ENCODE measurements around the gene MYO1F.
A peak's percentile ranks its signal among the peaks of the same experiment; 100 is the strongest.
"Not testable (repeated sequence)": the region's sequence is repeated elsewhere in the genome, so short reads cannot be mapped to it uniquely, and the experiment has no call there.

Gene MYO1F

GRCh38 chr19:8564866-8565265 is 12.4 kb downstream of the MYO1F start:
- not testable (repeated sequence) for DNase-seq (ENCODE audit: low spot score)

GRCh38 chr19:8561075-8561764 is 16.0 kb downstream of the MYO1F start:
- no peak for DNase-seq (ENCODE audit: low spot score)

- DNase-seq (ENCODE audit: low spot score), result no peak
These were observed 18.9 kb downstream of the MYO1F start for GRCh38 chr19:8558325-8558724.

- DNase-seq (ENCODE audit: low spot score), result no peak
These were observed 19.5 kb downstream of the MYO1F start for GRCh38 chr19:8557642-8558238.

- DNase-seq (ENCODE audit: low spot score), result not testable (repeated sequence)
These were observed 23.5 kb downstream of the MYO1F start for GRCh38 chr19:8553729-8554128.

- peak; percentile 41 for DNase-seq (ENCODE audit: low spot score)
These were observed 24.4 kb downstream of the MYO1F start for GRCh38 chr19:8552810-8553209.

- no peak for DNase-seq (ENCODE audit: low spot score)
These were observed 27.2 kb downstream of the MYO1F start for GRCh38 chr19:8550070-8550469.

- DNase-seq (ENCODE audit: low spot score), result no peak
These were observed 31.5 kb downstream of the MYO1F start for GRCh38 chr19:8545743-8546142.

GRCh38 chr19:8544168-8544567 is 33.1 kb downstream of the MYO1F start:
- DNase-seq (ENCODE audit: low spot score), result no peak

- DNase-seq (ENCODE audit: low spot score), result no peak
These were observed 37.6 kb downstream of the MYO1F start for GRCh38 chr19:8539621-8540149.

GRCh38 chr19:8537099-8537498 is 40.1 kb downstream of the MYO1F start:
- DNase-seq (ENCODE audit: low spot score), result no peak

- DNase-seq (ENCODE audit: low spot score), result no peak
These were observed 41.0 kb downstream of the MYO1F start for GRCh38 chr19:8536282-8536681.

GRCh38 chr19:8532225-8532624 is 45.0 kb downstream of the MYO1F start:
- no peak for DNase-seq (ENCODE audit: low spot score)

- DNase-seq (ENCODE audit: low spot score), result no peak
These were observed 45.8 kb downstream of the MYO1F start for GRCh38 chr19:8531470-8531869.

GRCh38 chr19:8530061-8530679 is 47.1 kb downstream of the MYO1F start:
- DNase-seq (ENCODE audit: low spot score), result no peak

- DNase-seq (ENCODE audit: low spot score), result no peak
These were observed 47.8 kb downstream of the MYO1F start for GRCh38 chr19:8529369-8530006.

- DNase-seq (ENCODE audit: low spot score), result no peak
These were observed 48.7 kb downstream of the MYO1F start for GRCh38 chr19:8528500-8528899.

GRCh38 chr19:8526345-8527091 is 50.7 kb downstream of the MYO1F start:
- DNase-seq (ENCODE audit: low spot score), result peak; percentile 94

- DNase-seq (ENCODE audit: low spot score), result no peak
These were observed 51.9 kb downstream of the MYO1F start for GRCh38 chr19:8525401-8525684.

GRCh38 chr19:8519388-8519787 is 57.9 kb downstream of the MYO1F start:
- DNase-seq (ENCODE audit: low spot score), result no peak

- no peak for DNase-seq (ENCODE audit: low spot score)
These were observed 58.7 kb downstream of the MYO1F start for GRCh38 chr19:8518536-8518935.

All from AG08396 (cell line).